ENCODE data around the gene UBE2G2.
A peak's percentile ranks its signal among the peaks of the same experiment; 100 is the strongest.
"Not testable (repeated sequence)": the region's sequence is repeated elsewhere in the genome, so short reads cannot be mapped to it uniquely, and the experiment has no call there.

UBE2G2 gene

DNA sequence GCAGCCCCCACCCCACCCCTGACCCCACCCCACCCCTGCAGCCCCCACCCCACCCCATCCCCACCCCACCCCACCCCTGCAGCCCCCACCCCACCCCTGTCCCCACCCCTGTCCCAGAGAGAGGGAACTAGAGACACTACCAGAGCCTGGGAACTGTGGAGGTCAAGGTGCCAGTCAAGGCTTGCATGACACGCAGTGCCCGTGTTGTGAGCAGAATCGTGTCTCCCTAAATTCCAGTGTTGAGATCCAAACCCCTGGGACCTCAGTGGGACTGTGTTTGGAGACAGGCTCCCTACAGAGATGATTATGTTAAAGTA lies 34.7 kb upstream of the UBE2G2 start:
- DNase-seq, result no peak

DNA sequence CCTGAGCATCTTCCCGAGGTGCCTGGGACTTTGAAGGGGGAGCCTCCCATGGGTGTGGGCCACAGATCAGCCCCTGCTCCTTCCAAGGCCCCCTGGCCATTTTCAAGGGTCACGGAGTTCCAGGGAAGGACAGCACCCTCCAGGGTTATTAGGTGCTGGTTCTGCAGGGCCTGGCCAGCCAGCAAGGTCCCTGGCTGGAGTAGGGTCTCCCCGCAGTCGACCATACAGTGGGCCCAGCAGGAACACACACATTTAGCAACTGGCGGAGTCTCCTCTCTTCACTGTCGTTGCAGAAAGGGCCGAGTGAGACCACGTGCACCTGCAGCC lies 34.0 kb upstream of the UBE2G2 start:
- DNase-seq, result no peak

DNA sequence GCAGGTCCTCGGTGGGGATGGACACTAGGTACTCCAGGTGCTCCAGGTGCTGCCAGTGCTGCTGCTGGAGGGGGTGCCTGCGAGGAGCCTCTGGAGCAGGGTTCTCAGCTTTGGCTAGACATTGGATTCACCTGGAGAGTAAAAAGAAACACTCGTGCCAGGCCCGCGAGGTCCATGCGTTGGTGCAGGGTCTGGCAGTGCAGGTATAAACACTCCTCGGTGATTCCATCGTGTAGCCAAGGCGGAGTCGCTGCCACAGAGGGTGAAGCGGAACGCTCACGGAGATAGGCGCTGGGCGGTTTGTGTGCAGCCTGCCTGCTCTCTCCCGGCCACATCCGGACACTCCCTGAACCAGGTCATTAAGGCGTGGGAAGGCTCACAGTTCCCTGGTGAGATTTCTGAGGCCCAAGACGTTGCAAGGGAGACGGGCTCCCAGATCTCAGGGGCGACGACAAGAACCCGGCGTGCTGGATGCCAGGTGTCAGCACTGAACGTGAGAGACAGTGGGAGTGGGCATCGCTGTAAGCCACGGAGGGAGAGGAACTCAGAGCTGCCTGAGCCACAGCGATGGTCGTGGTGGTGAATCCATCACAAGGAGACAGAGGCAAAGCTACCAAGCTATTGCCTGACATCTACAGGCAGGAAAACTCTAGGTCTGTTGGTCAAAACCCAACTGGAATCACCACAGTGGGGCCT lies 33.5 kb upstream of the UBE2G2 start:
- DNase-seq, result no peak

DNA sequence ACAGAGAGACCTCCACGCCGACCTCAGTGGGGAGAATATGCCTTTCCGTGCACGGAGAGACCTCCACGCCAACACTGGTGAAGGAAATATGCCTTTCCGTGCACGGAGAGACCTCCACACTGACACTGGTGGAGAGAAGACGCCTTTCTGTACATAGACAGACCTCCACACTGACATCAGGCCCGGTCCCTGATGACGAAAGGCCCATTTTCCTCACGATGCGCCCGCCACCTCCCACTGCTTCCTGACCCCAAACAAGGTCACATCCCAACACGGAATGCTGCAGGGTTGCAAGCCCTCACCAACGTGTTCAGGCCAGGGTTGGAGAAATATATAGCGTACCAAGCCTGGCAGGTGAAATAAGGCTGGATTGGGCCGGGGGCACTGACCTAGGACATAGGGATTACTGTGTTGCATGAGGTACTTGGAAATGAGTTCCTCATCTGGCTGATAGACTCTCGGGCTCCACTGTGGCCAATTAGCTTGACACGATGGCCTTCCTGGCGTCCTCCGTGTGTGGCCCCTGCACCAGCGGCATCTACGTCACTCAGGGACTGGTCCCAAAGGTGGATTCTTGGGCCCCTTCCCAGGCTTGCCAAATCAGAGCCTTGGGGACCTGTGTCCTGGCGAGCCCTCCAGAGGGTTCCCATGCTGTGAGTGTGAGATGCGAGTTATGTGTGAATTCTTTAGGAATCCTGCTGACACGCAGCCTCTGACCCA lies 32.8 kb upstream of the UBE2G2 start:
- no peak for DNase-seq

DNA sequence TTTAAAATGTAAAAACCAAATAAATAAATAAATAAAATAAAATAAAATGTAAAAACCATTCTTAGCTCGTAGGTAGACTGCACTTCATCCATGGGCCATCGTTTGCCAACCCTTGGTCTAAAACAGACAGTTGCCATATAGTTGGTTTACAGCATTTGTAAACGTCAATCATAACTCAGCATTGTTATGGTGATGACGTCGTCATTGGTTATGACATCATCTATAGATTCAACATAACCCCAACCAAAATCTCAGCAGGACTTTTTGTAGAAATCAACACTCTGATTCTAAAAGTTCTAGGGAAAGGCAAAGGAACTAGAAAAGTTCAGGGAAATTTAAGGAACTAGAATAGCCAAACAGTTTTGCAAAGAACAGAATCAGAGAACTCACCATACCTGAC lies 32.0 kb upstream of the UBE2G2 start:
- DNase-seq, result no peak

DNA sequence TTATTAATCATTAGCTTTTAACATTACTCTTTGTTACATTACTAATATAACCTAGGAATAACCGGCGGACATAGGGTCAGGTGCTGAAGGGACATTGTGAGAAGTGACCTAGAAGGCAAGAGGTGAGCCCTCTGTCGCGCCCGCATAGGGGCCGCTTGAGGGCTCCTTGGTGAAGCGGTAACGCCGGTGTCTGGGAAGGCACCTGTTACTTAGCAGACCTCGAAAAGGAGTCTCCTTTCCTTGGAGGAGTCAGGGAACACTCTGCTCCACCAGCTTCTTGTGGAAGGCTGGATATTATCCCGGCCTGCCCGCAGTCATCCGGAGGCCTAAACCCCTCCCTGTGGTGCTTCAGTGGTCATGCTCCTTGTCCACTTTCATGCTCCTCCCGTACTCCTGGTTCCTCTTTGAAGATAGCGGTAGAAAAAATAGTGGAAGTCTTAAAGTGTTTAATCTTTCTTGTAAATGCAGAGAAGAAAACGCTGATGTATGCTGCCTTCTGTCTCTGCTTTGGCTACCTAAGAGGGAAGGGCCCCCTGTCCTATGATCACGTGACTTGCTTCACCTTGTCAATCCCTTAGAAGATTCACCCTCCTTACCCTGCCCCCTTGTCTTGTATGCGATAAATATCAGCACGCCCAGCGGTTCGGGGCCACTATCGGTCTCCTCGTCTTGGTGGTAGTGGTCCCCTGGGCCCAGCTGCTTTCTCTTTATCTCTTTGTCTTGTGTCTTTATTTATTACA lies 31.1 kb upstream of the UBE2G2 start:
- DNase-seq, result not testable (repeated sequence)

DNA sequence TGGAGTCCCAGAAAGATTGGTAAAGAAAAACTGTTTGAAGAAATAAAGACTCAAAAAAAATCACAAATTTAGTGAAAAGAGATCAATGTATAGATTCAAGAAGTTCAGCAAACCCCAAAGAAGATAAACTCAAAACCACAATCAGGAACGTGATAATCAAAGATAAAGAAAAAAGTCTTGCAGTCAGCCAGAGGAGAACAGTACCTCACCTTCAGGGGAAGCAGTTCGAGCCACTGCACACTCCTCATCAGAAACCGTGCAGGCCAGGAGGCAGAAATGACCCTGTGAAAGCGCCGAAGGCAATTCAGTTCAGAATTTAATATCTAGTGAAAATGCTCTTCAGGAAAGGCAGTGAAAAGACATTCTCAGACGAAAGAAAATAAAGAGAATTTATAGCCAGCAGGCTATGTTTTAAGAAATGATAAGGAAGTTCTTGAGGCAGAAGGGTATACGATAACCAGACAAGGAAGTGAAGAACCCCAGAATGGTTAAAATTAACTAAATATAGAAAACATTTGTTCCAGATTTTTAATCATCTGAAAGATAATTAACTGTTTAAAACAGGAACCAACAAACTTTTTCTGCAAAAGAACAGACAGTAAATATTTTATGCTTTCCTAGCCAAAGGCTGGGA lies 29.7 kb upstream of the UBE2G2 start:
- no peak for DNase-seq

DNA sequence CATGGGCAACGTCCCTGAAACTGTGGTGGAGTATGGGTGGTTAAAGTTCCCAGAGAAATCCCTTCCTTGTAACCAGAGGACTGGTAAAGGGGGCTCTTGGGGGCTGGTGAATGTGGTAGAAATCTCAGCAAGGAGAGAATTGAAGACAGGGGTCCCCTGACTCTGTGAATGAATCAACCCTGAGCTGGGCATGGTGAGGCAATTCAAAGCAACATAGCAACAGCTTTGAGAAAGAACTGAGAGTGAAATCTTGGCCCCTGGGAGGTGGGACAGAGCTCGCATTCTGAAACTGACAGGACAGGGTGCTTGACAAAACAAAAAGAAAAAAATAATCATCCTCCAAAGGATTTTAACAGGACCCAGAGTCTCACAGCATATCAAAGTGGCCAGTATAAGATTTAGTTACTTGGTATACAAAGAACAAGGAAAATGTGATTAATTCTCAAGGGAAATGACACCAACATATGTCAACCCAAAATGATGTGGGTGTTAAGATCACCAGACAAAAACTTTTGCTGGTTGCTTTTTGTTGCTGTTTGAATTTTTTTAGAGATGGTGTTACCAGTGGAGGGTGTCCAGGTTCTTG lies 28.0 kb upstream of the UBE2G2 start:
- no peak for DNase-seq

DNA sequence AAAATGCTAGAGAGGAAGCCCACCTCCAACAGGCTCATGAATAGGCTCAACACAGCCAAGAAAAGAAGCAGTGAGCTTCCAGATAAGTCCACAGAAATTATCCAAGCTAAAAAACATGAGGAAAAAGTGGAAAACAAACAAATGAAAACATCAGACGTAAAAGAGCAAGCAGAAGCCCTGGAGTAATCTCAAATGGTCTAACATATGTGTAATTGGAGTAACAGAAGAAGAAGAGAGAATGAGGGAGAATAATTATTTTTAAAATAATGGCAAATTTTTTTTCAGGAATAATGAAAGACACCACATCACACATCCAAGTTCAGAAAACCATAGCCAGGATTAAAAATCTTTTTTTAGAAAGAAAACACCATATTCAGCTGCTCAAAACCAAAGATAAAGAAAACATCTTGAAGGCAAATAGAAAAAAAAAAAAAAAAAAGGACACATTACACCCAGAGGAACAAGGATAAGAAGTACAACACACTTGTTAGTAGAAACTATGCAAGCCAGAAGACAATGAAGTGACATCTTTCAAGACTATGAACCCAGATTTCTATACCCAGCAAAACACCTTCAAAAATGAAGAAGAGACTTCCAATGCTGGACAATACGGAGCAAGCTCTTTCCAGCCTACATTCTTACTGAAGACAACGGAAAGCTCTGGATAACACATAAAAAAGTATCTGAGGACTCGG lies 26.9 kb upstream of the UBE2G2 start:
- no peak for DNase-seq

DNA sequence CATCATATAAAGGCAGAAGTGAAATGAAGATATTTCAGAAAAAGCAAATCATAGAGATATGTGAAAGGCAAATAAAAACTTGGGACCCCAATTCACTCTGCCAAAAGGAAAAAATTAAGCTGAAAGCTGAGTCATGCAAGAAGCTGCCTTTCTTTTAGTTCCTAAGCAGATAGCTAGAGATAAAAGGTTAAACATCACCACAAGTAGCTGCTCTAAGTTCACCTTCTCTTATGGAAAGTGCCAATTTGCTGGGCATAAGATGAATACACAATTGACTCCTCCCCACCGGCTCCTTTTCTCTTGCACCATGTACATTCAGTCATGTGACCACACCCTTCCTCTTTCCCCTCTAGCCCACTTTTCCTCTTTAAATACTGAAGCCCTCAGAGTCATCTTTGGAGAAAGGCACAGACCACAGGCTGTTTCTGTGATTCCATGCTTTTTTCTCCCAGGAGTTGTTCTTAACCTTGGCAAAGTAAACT lies 21.6 kb upstream of the UBE2G2 start:
- DNase-seq, result no peak

DNA sequence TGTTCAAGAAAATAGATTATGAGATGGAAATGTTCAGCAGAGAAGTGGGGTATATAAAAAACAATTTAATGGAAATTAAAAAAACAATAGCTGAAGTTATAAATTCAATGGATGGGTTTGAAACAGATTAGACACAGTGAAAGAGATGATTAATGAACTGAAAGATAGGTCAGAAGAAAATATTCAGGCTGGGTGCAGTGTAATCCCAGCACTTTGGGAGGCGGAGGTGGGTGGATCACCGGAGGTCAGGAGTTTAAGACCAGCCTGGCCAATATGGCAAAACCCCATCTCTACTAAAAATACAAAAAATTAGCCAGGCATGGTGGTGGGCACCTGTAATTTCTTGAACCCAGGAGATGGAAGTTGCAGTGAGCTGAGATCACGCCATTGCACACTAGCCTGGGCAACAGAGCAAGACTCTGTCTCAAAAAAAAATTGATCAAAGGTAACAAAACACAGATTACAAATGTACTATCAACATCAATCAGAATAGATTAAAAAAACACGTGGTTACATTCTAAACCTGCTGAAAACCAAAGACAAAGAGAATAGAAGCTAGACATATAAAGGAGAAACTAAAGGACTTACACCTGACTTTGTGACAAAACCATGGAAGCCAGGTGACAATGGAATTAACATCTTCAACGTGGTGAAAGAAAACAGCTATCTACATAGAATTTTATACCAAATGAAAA lies 21.0 kb upstream of the UBE2G2 start:
- DNase-seq, result no peak

DNA sequence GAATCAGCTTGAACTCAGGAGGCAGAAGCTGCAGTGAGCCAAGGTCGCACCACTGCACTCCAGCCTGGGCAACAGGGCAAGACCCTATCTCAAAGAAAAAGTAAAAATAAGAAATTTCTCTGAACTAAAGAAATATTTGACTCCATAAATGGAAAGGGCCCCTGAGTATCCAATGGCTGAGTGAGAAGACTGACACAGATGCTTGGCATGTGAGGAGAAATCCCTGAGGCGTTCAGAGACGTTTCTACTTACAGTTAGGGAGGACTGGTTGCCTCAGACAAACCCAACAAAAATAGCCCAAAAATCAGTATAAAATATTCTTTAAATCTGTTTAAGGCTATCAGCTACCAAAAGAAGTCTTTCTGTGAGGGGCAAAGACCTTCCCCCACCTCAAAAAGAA lies 19.2 kb upstream of the UBE2G2 start:
- no peak for DNase-seq

DNA sequence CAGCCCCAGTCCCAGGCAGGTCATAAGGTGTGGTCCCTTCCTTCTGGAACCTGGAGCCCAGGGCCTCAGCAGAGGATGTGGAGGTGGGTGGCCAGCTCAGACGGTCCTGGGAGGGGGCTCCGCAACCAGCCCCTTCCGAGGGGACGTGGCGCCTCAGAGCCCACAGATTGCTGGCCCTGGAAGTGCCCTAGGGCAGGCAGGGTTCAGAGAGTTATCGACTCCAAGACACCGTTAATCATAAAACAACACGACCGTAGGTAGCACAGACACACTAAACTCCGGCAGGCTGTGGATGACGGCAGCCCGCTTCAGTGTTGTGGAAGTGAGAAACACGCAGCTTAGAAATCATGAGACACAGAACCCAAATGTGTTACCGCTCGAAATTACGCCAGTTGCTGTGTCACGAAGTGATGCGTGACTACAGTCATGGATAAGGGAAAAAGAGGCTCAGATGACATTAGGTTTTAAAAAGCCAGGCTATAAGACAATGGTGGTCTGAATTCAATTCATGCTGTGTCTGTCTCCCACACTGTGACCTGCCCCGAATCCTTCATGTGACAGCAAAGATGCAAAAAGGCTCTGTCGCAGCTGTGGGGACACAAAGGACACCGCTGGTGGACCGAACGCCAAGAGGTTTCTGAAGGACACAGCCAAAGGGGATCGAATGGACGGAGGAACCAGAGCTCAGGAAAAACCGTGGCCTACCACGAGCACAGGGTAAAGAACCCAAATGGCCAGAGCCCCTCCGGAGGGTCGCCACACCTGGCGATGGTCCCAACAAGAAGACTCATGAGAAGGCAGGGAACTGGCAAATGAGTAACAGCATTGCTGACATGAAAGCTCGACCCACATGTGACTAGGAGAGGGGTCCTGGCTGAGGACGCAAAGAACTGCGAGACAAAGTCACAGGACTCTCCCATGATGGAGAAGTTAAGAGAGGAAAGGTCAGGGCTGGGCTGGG lies 17.9 kb upstream of the UBE2G2 start:
- no peak for DNase-seq

DNA sequence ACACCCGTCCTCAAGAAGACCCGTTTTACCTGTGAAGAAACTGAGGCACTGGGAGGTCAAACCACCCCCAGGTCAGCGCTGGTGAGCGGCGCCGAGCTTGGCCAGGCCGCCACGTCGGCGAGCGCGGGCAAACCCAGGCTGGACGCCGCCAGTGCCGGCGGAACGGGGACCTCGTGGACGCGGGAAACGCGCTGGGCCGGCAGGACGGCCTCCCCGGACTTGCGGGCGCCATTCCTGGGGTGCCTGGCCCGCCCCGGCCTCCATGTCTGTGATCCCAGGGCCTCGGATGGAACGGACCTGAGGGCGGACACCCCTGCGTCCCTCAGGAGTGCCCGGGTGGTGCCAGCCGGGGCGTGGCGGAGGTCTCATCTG lies 17.0 kb upstream of the UBE2G2 start:
- peak in 1 of 14 donors; percentile 17 for DNase-seq

DNA sequence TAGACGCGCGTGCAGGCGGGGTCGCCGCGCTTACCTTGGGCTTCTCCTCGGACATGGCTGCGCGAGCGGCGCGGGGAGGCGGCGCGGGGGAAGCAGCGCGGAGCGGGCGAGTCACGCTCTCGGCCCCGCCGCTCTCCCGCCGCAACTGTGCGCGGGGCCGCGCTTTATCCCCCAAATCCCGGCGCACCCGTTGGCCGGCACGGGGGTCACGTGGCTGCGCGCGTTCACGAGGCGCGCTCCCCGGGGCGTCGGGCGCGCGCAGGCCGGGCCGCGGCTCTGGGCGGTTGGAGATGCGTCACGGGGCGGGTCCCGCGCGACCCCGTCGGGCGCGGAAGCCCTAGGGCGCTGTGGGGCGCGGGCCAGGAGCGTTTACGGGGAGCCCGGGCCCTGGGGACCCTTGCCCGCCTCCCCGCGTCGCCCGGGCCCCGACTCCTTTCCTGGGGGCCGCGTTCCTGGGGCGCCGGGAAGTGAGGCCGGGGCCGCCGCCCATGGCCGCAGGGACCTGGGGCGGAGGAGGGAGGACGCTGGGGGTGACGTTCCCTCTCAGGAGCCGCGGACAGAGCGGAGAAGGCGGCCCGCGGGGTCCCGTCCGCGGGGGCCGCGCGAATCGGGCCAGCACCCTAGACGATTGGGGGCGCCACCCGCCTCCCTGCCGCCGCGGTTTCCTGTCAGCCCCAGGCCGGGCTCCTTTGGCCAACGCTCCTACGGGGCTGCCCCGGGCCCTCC lies 16.5 kb upstream of the UBE2G2 start, which contains the start of gene SUMO3:
Gene SUMO3 (minus strand): TSS at position 149 of the 726 bp plus-strand sequence. CDS start 94 bp downstream, at position 55.
- DNase-seq, result peak in 12 of 14 donors; percentile 40 to 84 (median 64)

DNA sequence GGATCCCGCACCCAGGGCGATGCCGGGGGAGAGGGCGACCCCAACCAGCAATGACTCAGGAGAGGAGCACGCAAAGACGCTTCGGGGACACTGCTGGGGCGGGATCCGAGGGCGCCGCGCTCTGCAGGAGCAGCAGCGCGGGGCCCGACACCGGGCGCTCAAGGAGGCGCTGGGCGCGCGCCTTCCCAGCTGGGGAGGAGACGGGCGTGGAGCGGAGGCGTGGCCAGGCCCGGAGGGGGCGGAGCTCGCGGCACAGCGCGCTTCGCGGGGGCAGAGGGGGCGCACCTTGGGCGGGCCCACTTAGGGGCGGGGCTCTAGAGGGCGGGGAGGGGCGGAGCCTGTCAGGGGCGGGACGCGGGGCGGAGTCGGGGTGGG lies 15.9 kb upstream of the UBE2G2 start:
- DNase-seq, result peak in 13 of 14 donors; percentile 26 to 85 (median 79)

DNA sequence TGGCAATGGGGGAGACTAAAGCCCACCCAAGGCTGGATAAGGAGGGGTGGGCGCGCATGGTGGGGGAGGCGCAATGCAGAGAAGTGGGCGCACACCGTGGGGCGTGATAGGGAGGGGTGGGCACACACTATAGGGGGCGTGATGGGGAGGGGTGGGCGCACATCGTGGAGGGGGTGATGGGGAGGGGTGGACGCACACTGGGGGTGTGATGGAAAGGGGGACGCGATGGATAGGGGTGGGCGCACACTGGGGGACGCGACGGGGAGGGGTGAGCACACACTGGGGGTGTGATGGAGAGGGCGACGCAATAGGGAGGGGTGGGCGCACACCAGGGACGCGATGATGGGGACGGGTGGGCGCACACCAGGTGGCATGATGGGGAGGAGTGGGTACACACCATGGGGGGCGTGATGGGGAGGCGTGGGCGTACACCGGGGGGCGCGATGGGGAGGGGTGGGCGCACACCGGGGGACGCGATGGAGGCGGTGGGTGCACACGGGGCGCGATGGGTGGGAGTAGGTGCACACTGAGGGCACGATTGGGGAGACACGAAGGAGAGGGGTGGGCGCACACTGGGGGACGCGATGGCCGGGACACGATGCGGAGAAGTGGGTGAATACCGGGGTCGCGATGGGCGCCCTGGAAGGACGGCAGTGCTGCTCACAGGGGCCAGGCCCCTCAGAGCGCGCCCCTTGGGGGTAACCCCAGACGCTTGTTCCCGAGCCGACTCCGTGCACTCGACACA lies 15.3 kb upstream of the UBE2G2 start:
- no peak for DNase-seq

DNA sequence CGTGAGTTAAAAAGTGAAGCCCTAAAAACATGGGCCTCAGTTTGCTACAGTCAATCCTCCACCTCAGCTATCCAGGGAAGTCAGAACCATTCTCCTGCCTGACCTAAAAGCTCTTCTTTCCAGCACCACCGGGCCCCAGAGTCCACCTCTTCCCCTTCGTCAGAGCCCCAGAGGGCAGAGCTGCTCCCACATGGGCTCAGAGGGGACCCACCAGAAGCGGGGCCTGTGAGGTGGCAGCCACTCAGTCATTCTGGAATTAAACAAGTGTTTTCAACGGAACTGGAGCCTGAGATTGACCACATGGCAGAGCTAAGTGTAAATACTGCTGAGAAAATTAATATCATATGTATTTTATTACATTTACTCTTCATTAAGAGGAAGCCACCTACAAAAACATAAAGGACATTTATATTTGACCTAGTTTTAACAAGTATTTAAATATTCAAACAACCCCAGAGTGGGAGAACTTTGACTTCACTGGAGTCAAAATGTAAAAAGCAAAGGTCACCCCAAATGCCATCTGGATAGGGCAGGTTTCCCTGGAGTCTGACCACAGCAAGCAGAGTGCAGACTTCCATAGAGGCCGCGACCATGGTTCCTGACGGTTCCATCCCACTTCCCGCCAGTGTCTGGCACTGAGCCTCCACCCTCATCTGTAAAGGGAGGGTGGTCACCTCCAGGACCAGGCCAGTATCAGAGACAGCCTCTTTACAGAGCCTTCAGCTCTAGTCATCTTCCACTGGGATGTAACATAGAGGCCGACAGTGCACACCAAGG lies 14.4 kb upstream of the UBE2G2 start:
- peak in 2 of 14 donors; percentile 16 to 62 for DNase-seq

Measured in C1 segment of cervical spinal cord (tissue), 14 donors.